WERI-Rb-1 (cell line): ENCODE results near the gene RASSF4.

Experiments
- DNase-seq: peaks from one replicate; pipeline ENCODE4 v3.0.0-alpha.2; 2020
- H3K27ac ChIP-seq: fragments of 250-450 bp; sonication (Bioruptor Pico); 2 replicates; pipeline ENCODE4 v1.5.1; 2020; ENCODE audit warnings: mild to moderate bottlenecking, moderate library complexity
- H3K27me3 ChIP-seq: fragments of 250-450 bp; sonication (Bioruptor Pico); 2 replicates; pipeline ENCODE4 v1.5.1; 2021; ENCODE audit warnings: mild to moderate bottlenecking, low read depth, moderate library complexity; ENCODE audit not compliant: insufficient read depth, severe bottlenecking
- H3K36me3 ChIP-seq: fragments of 250-450 bp; sonication (Bioruptor Pico); 2 replicates; pipeline ENCODE4 v1.5.1; 2020; ENCODE audit warnings: mild to moderate bottlenecking, moderate library complexity
- H3K4me3 ChIP-seq: 2 replicates; pipeline ENCODE4 v1.5.1; 2011; ENCODE audit warnings: low read depth, mild to moderate bottlenecking, control low read depth, low read length
- H3K9me3 ChIP-seq: fragments of 250-450 bp; sonication (Bioruptor Pico); 2 replicates; pipeline ENCODE4 v1.5.1; 2021; ENCODE audit warnings: mild to moderate bottlenecking, moderate library complexity; ENCODE audit not compliant: severe bottlenecking
- CTCF ChIP-seq: IDR thresholded peaks from 2 replicates; pipeline ENCODE4 v1.5.1; 2011; ENCODE audit warnings: low read depth, mild to moderate bottlenecking, control low read depth, inconsistent platforms, low read length

Gene RASSF4

DNA sequence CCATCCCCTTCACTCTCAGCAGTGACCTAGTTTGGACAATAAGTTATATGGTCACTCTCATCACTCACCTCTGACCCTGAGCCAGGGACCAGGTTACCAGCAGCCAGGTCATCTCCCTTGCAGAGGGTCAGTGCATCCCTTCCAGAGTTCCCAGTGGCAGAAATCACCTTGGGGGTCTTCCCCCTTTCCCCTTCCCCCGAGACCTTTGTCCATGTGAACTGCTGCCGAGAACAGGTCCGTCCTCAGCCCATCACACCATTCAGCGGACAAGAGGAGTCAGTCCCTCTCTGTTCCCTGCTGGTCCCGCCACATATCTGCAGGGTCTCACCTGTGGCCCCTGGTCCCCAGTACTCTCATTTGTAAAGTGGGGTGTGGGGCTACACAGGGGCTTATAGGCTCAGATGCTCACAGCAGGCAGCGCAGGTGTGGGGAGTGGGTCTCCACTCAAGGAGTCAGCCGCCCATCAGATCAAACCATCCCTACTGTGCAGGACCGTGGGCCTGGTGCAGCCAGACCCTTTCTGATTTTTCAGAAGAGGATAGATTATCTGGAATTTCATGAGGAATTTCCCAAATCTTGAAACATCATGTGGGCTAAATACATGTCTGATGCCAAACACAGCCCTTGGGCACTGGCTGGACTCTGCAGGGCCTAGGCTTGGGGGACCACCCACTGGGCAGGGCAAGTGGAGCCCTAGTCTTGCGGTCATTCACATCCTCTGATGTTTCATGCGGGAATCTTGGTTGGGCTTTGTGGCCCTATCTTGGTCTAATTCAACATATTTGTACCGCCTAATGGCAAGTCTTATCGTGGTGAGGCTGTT, 12.5 kb downstream of the RASSF4 start:
- Histone ChIP-seq H3K27ac (no peak overlapping the region), H3K9me3 (no peaks in the 10 kb centered on the region), H3K4me3 (no peak overlapping the region), H3K36me3 (peaks cover 17% of the 10 kb centered on the region), H3K27me3 (no peaks in the 10 kb centered on the region)
- TF ChIP-seq CTCF: no peak
- no peak for DNase-seq

DNA sequence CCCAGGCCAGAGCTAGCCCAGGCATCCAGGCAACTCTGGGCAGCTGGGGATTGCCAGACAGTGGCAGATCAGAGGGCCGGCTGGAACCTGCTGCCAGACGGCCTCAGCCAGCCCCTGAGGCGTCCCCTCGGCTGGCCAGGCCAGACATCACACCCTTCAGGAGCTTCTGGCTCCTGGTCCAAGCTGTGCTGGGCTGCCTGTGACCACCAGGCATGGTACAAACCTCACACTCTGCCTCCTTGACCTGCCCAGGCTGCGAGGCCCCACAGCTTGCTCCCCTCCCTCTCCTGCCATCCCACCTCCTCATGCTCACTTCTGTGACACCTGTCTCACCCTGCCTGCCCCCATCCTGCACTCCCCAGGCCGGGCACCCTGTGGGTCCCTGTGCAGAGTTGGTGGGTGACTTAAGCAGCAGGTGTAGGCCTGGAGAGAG, 13.3 kb downstream of the RASSF4 start:
- no peak for TF ChIP-seq CTCF
- H3K9me3 ChIP-seq: no peaks in the 10 kb centered on the region
- no peak overlapping the region for H3K4me3 ChIP-seq
- no peak overlapping the region for H3K27ac ChIP-seq
- peaks cover 17% of the 10 kb centered on the region for H3K36me3 ChIP-seq
- no peak for DNase-seq
- H3K27me3 ChIP-seq: no peaks in the 10 kb centered on the region

- DNase-seq: peak; percentile 42
- no peaks in the 10 kb centered on the region for H3K27me3 ChIP-seq
- TF ChIP-seq CTCF: no peak
- H3K9me3 ChIP-seq: no peaks in the 10 kb centered on the region
- no peak overlapping the region for H3K4me3 ChIP-seq
- H3K36me3 ChIP-seq: peaks cover 17% of the 10 kb centered on the region
- H3K27ac ChIP-seq: no peak overlapping the region; the same call in 1 of the 2 replicates
Observed at GRCh38 chr10:44973323-44974081, 13.9 kb downstream of the RASSF4 start.

GRCh38 chr10:44974082-44974627, 14.6 kb downstream of the RASSF4 start:
- peak overlapping the region; percentile 27; the same call in 1 of the 2 replicates for H3K27ac ChIP-seq
- H3K4me3 ChIP-seq: no peak overlapping the region
- peaks cover 17% of the 10 kb centered on the region for H3K36me3 ChIP-seq

More at GRCh38 chr10:44974082-44974627, 14.6 kb downstream of the RASSF4 start:
- Histone ChIP-seq H3K27me3 (no peaks in the 10 kb centered on the region), H3K9me3 (no peaks in the 10 kb centered on the region)
- TF ChIP-seq CTCF: no peak
- DNase-seq: no peak
